Left ventricle myocardium inferior (tissue), 1 donor: ENCODE data around the gene CALHM5. TPM values are rescaled to one million over a fixed set of nuclear protein-coding genes. Genes with fewer than 3 reads are reported as not detected.
A peak's percentile ranks its signal among the peaks of the same experiment; 100 is the strongest.

Experiments
- DNase-seq: peaks from one replicate; pipeline ENCODE4 v3.0.0-alpha.2; 2020
- H3K27ac ChIP-seq: fragments of 200-600 bp; replicated peaks from 2 replicates; pipeline ENCODE4 v1.8.0; 2021
- H3K27me3 ChIP-seq: fragments of 200-600 bp; 2 replicates; pipeline ENCODE4 v1.8.0; 2021; ENCODE audit warnings: low read depth
- H3K36me3 ChIP-seq: fragments of 200-600 bp; 2 replicates; pipeline ENCODE4 v1.8.0; 2021
- H3K4me1 ChIP-seq: fragments of 200-600 bp; 2 replicates; pipeline ENCODE4 v1.8.0; 2021
- H3K4me3 ChIP-seq: fragments of 200-600 bp; 2 replicates; pipeline ENCODE4 v1.8.0; 2021; ENCODE audit warnings: mild to moderate bottlenecking, moderate library complexity
- H3K9me3 ChIP-seq: fragments of 200-600 bp; replicated peaks from 2 replicates; pipeline ENCODE4 v1.8.0; 2021
- intact Hi-C: fragments of 100-400 bp; cut with micrococcal nuclease; formaldehyde crosslinking; loops from one replicate; pipeline ENCODE4 v1.11.0; 2022
- total RNA-seq: library from RNA; stranded (reverse); fragmentation: NEBNext Ultra II Directional; extraction: Animal tissue kit (Norgen Biotek cat#: 25700); gene quantifications from one replicate; pipeline ENCODE4 v1.2.1, GENCODE V29; 2021
- TF ChIP-seq, protein P1 (sequence below): fragments of 200-600 bp; IDR thresholded peaks from 2 replicates; pipeline ENCODE4 v1.8.0; 2021; ENCODE audit warnings: antibody characterized with exemption, mild to moderate bottlenecking, borderline replicate concordance
- donor health status: DM: no; HTN: yes; CAD: no; lungs with severe emphysema.

CALHM5 gene
- total RNA-seq, 1 donor from 2014 or later: 2.1 TPM

DNA sequence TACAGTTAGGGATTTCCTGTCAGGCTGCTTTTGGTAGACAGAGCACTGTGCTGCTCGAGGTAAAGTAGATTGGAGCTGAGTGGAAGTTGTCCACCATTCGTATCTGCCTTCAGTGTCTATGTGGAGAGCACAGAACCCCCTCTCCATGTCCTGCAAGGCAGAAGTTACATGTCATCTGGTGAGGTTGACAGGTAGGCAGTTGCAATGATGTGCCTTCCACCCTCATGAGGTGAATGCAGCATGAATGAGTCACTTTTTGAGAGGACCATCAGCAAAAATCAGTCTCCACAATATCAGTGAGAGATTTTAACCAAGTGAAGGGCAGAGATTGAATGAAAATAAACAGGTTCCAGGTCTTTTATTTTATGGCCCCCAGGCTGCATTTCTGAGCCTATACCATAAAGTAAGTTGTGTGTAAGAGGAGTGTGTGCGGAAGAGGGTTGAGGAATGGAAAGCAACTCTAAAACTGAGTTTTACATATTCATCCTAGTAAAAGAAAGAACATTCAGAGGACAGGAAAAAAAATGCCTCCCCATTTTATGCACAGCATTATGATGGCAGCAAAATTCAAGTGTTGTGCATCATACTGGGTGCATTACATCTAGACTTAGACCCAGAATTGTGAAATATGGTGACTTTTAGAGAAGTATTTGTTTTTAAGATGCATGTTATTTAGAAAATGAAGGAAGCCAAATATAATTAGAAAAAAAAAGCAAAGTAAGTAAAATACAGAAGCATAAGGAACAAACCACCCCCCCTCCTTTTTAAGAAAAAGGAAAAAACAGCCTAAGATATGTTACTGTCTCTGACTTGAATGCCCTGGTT lies 18.2 kb downstream of the CALHM5 start:
- no peaks in the 10 kb centered on the region for H3K27me3 ChIP-seq
- H3K36me3 ChIP-seq: no peaks in the 10 kb centered on the region
- H3K27ac ChIP-seq: peak overlapping the region; percentile 58
- intact Hi-C loops: loop anchor here (5.0 kb wide), 1 partner anchor 242 kb away; no protein-coding TSS in a partner anchor
- H3K4me1 ChIP-seq: peaks cover 35% of the 10 kb centered on the region
- TF ChIP-seq, protein P1, sequence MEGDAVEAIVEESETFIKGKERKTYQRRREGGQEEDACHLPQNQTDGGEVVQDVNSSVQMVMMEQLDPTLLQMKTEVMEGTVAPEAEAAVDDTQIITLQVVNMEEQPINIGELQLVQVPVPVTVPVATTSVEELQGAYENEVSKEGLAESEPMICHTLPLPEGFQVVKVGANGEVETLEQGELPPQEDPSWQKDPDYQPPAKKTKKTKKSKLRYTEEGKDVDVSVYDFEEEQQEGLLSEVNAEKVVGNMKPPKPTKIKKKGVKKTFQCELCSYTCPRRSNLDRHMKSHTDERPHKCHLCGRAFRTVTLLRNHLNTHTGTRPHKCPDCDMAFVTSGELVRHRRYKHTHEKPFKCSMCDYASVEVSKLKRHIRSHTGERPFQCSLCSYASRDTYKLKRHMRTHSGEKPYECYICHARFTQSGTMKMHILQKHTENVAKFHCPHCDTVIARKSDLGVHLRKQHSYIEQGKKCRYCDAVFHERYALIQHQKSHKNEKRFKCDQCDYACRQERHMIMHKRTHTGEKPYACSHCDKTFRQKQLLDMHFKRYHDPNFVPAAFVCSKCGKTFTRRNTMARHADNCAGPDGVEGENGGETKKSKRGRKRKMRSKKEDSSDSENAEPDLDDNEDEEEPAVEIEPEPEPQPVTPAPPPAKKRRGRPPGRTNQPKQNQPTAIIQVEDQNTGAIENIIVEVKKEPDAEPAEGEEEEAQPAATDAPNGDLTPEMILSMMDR: no peak
- peak overlapping the region; percentile 7 for H3K4me3 ChIP-seq
- H3K9me3 ChIP-seq: no peaks in the 10 kb centered on the region
- no peak for DNase-seq

DNA sequence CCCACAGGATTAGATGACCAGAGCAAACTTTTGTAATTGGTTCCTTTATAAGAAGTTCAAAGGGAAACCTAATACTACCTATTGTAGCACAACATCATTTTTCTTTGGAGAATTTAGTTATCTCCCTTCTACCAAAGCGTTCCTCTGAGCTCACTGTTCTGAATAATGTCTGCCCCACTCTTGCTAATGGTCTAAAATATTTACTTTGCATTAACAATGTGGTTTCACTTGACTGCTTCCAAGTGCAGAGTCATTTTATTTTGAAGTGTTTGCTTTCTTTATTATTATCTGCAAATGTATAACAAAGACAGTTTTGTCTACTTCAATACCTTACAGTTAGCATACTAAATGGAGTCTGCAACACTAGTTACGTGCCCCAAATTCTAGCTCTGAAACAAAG lies 19.0 kb downstream of the CALHM5 start:
- Histone ChIP-seq H3K9me3 (no peaks in the 10 kb centered on the region), H3K27ac (no peak overlapping the region), H3K4me1 (peaks cover 28% of the 10 kb centered on the region), H3K27me3 (no peaks in the 10 kb centered on the region), H3K36me3 (no peaks in the 10 kb centered on the region), H3K4me3 (no peak overlapping the region)
- intact Hi-C loops: loop anchor here (5.0 kb wide), 1 partner anchor 243 kb away; no protein-coding TSS in a partner anchor
- no peak for DNase-seq
- TF ChIP-seq, protein P1: no peak

DNA sequence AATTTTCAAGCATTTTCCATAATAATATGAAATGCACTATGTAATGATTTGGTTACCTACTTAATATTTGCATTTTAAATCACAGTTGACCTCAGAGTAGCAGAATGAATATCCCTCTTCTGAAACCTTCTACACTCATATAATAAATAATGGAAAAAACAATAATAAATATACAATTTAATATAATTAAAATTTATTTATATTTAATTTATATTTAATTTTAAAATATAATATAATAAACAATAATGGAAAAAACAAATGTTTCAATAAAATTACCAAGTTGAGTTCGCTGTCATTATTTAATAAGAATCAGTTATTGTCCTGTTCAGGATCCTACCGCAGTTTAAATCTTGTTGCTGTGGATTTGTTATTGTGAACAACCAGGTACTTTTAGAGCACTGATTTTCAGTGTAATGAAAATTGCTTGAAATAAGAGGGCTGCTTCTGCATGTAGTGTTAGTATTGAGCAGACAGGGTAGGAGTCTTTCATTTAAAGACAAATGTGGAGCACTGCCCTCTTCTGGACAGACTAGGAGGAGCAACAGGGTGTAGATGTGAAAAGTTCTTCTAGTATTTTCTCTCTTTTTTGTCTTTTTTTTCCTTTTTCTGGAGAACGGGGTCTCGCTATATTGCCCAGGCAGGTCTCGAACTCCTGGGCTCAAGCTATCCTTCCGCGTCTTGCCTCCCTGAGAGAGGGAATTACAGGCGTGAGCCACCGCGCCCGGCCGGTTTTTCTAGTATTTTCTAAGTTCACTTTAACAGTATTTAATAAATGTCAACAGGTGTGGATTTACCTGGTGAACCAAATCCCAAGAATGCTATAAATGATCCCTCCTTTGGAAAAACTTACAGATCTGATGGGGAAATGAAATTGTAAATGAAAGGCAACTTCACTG lies 20.5 kb downstream of the CALHM5 start:
- intact Hi-C loops: loop anchor here (5.0 kb wide), 1 partner anchor 245 kb away; no protein-coding TSS in a partner anchor
- H3K9me3 ChIP-seq: no peaks in the 10 kb centered on the region
- no peaks in the 10 kb centered on the region for H3K36me3 ChIP-seq
- TF ChIP-seq, protein P1: peak; percentile 93
- H3K4me1 ChIP-seq: peaks cover 22% of the 10 kb centered on the region
- no peak overlapping the region for H3K4me3 ChIP-seq
- peak; percentile 26 for DNase-seq
- H3K27ac ChIP-seq: no peak overlapping the region
- no peaks in the 10 kb centered on the region for H3K27me3 ChIP-seq

DNA sequence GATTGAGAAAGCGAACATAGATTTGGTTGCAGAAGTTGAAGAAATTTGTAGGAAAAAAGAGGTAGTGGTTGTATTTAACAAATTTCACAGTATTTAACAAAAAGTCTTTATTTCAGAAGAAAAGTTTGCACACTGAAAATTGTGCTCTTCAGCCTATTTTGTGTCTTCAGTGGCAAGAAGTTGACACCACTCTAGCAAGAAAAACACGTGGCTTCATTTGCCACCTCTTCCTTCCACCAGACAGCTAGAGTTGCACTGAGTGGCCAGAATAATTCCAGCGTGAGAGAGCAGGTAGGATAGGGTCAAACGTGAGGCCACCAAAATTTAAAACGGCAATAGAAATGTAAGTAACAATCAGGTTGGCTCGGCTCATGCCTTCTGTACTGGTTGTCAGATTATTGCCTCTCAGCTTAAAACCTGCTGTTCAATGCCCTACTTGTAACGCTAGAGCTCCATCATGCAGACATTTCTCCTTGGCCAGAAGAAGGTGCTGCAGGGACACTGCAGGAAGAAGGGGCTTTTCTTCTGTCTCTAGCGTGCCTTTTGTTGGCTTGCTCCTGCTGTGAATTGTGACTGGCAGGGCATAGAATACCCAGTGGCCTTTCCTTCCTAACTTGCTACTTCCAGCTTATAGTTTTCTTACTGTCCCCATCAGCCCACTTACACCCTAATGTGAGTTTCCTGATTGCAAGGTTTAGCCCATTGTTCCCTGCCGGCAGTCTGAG lies 22.0 kb downstream of the CALHM5 start:
- intact Hi-C loops: loop anchor here (5.0 kb wide), 1 partner anchor 246 kb away; no protein-coding TSS in a partner anchor
- H3K27me3 ChIP-seq: no peaks in the 10 kb centered on the region
- TF ChIP-seq, protein P1: no peak

DNA sequence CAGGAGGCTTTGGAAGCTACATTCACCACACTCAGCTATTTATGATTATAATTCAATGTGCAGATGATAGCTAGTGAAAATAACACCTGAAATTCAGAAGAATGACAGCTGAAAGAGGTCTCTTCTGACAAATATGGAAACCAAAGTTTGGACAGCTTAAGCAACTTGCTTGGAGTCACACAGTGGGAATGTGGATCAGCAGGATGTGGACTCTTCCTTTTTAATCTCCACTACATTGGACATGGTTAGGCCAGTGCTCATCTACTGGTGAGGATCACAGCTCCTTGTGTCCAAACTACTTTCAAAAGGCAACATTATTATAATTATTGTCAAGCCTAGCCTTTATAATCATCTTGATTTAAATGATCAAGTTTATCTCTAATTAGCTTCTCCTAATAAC lies 23.7 kb downstream of the CALHM5 start:
- no peak overlapping the region for H3K27ac ChIP-seq
- intact Hi-C loops: no loop called here

More for the DNA sequence above, 22.0 kb downstream of the CALHM5 start:
- Histone ChIP-seq H3K36me3 (no peaks in the 10 kb centered on the region), H3K4me3 (no peak overlapping the region), H3K27ac (no peak overlapping the region), H3K4me1 (peaks cover 13% of the 10 kb centered on the region), H3K9me3 (no peaks in the 10 kb centered on the region)
- DNase-seq: no peak

More for the DNA sequence above, 23.7 kb downstream of the CALHM5 start:
- Histone ChIP-seq H3K27me3 (no peaks in the 10 kb centered on the region), H3K9me3 (no peaks in the 10 kb centered on the region), H3K4me1 (peaks cover 6% of the 10 kb centered on the region), H3K36me3 (no peaks in the 10 kb centered on the region), H3K4me3 (no peak overlapping the region)
- DNase-seq: no peak
- TF ChIP-seq, protein P1: no peak
